GM18511 (cell line): ENCODE results near the gene NUMB.

Experiments used
- ATAC-seq: cut with Tn5 transposase; IDR thresholded peaks from one replicate; pipeline ENCODE4 v1.9.1; 2021; ENCODE audit warnings: mild to moderate bottlenecking, moderate library complexity; ENCODE audit not compliant: unreplicated experiment

NUMB gene

DNA sequence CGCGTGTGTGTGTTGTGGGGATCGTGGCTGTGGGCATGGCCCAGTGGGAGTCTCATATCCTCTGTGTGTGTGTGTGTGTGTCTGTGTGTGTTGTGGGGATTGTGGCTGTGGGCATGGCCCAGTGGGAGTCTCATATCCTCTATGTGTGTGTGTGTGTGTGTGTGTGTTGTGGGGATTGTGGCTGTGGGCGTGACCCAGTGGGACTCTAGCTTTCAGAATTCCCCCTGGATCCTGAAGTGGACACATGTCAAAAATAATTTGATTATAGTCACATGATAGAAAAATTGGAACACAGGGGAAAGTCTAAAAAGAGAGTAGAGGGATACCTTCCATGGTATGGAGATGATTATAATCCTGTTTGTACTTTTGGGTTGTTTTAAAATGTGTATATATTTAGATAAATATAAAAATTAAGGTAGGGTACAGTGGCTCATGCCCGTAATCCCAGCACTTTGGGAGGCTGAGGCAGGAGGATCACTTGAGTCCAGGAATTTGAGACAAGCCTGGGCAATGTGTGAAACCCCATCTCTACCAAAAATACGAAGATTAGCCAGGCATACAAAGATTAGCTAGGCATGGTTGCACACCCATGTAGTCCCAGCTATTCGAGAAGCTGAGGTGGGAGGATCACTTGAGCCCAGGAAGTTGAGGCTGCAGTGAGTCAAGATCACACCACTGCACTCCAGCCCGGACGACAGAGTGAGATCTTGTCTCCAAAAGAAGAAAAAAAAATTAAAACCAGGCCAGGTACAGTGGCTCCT is 210.1 kb downstream of the NUMB start:
- ATAC-seq, result peak; percentile 65

DNA sequence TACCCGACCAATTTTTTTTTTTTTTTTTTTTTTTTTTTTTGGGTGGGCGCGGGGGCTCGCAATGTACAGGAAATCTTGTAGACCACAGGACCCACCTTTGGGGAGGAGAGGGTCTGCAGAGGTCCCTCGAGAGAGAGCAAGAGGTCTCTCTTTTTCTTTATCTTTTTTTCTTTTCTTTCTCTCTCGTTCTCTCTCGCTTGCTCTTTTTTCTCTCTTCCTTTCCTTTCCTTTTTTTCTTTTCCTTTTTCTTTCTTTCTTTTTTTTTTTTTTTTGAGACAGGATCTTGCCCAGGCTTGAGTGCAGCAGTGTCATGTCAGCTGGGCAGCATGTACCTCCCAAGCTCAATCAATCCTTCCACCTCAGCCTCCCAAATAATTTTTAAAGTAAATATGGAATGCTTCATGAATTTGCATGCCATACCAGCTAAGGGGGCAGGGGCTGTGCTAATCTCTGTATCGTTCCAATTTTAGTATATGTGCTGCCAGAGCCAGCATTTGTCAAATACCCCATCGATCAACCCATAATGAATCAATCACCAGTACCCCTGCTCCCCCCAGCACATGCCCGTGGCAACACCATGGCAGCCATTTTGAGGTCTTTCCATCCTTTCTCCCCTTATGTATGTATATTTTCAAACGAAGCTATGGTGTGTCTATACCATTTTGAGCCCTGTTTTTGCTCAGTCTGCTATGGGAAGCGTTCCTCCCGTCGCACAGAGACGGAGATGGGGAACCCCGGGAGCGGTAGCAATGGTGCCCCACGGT is 211.8 kb downstream of the NUMB start:
- ATAC-seq, result no peak

DNA sequence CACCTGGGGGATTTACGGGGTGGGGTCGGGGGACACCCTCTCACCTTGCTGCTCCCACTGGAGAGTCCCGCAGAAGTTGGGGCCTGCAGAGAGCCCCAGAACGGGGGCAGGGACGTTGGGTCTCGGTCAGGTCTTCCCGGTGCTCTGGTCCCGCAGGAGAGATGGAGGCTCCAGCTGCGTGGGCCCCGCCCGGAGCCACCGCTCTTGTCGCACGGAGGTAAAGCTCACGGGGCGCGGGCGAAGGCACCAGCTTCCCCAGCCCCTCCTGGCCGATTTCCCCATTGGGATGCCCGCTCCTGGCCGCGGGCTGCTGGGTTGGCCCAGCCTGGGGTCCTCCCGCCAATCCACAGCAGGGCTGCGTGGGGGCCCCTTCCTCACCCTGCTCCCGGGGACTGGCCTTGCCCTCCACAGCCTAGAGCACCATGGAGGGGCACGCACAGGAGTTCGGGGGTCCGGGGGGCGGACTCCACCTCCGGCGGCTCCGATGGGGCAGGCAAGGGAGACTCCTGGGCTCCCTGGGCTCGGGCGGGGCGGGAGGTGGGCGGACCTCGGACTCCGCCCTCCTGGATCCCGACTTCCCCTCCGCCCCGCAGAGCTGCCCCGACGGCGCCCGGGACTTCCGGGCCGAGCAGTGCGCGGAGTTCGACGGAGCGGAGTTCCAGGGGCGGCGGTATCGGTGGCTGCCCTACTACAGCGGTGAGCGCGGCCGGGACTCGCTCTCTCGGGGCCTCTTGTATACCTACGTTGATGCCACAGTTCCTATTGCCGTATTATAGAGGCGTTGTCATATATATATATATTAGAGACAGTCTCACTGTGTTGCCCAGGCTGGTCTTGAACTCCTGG is 212.6 kb downstream of the NUMB start:
- peak; percentile 60 for ATAC-seq

DNA sequence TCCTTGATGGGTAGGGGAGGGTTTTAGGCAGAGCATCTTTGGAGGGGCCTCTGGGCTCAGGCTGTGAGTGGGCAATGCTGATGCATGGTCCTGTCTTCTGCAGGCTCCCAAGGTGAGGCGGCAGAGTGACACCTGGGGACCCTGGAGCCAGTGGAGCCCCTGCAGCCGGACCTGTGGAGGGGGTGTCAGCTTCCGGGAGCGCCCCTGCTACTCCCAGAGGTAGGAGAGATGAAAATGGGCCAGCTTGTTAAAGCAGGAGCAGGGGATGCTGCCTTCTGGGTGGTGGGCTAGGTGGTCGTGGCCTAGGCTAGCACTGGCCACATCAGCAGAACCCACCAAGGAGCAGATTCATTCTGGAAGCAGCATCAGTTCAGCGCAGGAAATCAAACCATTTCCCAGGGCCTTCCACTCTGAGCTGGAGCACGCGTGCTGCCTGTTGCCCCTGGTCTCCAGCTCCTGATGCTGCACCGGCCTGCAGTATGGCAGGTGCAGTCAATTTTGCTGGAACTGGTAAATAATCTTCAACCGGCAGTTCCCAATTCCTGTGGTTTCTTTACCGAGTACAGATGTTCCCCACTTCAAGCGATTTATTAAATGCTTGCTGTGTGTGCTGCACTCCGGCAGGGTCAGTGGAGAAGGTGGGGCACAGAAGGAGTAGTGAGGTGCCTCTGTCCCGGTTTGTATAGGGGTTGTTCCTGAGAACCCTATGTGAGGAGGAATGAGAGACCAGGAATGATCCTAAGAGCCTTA is 213.6 kb downstream of the NUMB start:
- ATAC-seq, result no peak

DNA sequence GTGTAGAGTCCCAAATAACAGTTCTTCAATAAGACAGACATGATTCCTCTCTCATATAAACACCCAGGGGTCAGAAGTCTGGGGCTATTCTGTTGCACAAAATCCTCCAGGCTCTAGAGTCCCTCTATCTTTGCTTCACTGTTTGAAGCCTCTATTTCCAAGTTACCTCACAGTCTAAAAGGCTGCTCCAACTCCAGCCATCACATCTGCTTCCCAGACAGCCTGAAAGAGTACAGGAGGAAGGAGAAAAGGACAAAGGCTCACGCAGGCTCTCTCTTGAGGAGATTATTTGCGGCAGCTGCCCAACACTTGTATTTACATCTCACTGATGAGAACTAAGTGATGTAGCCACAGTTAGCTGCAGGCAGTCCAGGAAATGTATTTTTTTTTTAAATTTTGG is 214.6 kb downstream of the NUMB start:
- no peak for ATAC-seq

DNA sequence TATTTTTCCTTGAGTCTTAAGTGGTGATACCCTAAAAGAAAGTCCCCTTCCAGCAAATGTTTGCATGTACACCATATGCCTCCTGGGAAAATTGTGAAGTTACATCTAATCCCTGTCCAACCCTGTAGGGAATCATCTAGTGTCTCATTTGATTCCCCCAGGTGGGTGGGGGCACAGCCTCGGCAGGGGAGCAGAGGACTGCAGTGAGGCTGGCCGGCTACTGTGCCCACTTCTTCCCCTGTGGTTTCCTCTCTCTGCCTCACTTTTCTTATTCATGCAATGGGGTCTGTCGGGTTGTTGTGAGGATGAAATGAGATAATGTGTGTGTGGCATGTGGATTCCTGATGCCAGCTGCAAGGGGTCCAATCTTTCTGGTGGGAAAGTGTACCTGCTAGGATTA is 215.0 kb downstream of the NUMB start:
- ATAC-seq, result no peak

DNA sequence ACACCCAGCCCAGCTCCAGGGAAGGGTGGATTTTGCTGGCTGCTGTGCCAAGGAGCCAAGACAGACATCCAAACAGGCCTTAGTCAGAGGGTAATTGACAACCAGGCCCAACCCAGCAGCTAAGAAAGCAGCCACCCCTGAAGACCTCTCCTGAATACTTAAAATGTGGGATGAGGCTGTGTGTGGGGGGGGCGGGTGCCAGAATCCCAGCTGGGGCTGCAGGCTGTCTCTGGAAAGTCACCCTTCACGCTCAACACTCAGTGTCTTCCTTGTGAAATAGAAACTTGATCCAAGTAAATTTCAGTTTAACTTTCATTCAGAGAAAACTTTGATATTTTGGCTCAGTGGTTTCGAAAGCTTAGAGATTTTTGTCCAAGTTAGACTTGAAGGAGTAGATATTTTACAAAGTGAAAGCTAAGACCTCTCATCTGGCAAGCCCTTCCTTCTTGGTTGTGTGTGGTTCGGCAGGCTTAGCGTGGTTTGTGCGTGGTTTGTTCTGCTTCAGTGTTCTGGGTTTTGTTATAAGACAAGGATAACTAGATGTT is 215.9 kb downstream of the NUMB start:
- ATAC-seq, result no peak

DNA sequence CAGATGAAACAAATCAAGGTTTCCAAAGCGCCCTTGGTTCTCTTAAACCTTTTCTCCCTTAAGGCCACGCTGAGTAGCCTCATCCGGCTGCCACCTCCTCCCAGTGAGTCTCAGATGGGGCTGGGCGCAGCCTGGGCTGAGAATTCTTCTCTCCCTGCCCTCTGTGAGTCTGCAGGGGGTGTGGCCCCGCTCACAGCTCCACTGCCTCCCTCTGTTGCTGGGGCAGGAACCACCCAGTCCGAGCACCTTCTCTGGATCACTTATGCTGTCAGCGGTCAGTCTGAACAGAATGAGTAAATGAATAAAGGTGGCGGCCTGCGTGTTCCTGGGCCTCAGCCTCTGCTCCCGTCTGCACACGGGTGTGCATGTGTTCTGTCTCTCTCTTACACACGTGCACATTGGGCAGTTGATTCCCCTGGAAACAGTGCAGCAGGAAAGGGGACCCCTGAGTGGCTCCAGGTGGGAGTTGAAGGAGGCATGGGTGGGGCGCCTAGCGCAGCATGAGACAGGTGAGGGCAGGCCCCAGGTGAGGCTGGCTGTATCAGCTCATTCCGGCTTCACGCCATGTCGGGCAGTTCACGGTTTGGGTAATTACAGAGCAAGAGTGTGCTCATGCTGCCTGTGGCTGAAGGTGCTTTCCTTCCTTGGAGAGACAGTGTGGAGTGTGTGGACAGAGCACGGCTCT is 216.7 kb downstream of the NUMB start:
- ATAC-seq, result no peak

DNA sequence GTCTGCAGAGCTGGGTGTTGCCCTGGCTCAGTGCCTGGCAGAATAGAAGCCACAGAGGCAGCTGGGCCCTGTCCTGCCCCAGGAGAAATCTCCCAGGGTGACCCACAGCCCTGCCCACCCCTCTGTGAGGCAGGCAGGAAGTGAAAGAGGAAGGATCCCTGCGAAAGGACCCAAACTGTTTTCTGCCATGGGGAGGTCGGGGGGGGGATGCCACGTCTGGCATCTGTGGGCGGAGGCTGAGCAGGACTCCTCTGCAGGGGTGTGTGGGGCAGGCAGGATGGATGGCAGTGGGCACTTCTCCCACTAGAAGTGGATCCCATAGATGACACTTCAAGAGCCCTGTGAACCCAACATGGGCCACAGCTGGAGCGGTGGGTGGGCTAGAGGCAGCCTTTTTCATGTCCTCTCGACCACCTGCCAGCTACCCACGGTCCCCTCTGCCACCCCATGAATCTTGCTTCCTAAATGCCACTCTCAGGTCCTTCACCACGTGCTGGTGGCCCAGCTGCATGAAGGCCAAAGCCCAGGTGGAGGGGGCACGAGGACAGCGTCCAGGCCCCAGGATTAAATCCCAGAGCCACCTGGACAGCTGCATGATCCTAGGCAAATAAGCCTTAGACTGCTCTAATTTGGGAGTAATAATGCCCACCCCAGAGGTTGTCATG is 217.4 kb downstream of the NUMB start:
- no peak for ATAC-seq

DNA sequence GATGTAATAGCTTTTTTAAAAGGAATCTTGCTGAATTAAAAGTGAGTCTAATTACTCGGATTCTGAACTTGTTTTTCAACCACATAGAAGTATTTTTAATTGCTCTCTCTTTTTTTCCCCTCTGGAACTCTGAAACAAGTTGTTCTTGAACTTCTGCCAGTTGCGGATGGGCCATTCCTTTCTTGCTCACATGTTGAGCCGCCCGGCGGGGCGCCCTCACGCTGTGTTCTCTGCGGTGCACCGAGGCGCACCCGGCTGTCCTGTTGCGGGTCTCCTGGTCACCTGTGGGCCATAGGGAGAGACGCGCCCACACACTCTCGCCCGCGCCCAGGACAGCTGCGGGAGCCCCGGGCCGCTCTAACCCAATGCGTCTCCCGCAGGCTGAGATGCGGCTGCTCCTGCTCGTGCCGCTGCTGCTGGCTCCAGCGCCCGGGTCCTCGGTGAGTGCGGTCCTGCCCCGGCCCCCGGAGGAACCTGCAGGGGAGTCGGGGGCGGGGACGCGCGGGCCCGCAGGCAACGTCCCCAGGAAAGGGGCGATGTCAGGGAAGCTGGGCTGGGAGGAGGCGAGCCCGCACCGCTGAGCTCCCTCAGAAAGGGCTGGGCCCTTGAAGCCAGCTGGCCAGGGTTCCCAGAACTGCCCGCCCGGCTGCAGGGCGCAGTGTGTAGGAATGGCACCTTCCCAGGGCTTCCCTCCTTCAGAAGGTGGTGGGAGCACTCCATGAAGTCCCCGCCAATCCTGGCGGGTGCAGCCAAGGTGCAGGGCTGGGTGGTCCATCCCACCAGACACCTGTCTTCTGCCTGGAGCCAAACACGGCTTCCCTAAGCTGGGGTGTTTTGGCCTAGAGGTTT is 218.7 kb downstream of the NUMB start:
- no peak for ATAC-seq

DNA sequence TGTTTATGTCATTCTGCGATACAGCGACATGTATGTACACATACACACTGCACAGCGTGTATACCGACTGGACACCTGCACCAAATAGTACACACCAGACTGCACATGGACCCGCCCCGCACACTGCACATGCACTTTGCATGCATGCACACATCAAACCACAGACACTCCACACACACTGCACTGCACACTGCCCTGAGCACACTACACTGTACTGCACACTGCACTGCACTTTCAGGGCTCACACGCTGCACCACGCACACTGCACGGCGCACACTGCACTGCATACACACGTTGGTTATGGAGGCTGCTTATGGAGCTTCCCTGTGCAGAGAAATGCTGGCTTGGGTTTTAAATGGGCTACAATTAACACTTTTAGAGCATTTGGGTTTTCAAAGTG is 219.4 kb downstream of the NUMB start:
- no peak for ATAC-seq

DNA sequence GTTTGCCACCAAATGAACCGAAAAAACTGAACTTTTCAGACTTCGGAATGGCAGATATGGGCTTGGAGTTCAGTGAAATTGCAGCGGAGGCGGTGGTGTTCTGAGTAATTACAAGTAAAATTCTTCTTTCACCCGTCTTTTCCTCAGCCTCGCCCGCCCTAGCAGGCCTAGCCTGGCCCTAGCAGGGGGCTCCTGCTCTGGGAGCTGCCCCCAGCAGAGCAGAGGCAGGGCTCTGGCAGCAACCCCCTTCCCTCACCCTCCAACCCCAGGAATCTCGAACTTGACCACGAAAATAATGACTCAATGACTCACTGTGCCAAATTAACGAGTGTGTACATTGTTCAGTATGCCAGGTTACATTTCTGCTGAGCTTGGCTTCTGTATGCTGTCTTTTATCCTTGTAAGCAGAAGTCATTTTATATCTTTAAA is 219.9 kb downstream of the NUMB start:
- no peak for ATAC-seq

DNA sequence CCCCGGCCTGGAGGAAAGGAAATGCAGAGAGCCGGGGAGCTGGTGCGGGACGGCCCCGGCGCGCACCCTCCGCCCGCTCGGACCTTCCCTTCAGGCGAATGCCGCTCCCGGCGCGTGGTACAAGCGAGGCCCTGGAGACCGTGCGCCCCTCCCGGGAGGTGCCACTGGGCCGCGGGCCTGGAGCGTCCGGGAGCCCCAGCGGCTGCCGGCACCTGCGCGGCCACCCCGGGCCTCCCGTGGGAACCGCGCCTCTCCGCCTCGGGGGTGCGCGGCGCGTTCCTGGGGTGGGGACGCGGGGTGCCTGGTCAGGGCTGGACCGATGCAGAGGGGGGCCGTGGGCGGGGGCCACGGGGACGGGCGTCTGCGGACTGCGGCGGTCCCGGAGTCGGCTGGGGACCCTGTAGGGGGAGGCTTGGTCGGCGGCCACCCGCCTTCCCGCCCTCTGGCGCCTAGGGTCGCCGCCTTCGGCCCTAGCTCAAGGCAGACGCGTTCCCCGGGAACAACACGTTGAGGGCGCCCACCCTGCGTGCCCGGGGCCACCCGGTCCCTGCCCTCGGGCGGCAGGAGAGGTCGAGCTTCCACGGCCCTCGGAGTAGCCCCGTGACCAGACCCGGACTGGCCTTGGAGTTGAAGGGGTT is 220.4 kb downstream of the NUMB start:
- ATAC-seq, result no peak

DNA sequence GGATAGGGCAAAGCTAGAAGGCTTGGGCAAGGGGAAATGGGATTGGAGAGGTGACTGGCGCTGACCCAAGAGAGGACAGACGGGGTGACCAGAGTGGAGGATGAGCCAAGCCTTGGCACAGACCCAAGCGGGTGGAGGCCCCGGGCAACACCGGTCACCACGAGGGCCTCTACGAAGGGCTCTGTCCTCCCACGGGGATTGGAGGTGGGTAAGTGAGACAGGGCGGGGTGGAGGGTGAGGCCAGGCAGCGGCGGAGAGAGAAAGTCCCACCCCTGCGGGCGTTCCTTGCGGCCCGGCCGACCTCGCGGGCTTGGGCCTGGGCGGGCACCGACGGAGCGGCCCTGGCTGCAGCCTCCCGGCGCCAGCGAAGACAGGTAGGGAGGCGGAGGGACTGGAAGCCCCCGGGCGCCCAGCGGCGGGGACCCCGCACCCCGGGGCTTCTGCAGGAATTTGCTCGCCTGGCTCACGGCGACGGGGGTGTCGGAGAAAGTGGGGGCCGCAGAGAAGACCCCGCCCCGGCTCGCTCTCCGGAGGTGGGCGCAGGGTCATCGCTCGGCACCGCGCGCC is 221.0 kb downstream of the NUMB start, which contains the start of gene PAPLN:
Gene PAPLN, plus strand, starts transcription at position 288 of the 567 bp plus-strand sequence. CDS start 2,273 bp downstream, outside the sequence.
- ATAC-seq, result no peak

DNA sequence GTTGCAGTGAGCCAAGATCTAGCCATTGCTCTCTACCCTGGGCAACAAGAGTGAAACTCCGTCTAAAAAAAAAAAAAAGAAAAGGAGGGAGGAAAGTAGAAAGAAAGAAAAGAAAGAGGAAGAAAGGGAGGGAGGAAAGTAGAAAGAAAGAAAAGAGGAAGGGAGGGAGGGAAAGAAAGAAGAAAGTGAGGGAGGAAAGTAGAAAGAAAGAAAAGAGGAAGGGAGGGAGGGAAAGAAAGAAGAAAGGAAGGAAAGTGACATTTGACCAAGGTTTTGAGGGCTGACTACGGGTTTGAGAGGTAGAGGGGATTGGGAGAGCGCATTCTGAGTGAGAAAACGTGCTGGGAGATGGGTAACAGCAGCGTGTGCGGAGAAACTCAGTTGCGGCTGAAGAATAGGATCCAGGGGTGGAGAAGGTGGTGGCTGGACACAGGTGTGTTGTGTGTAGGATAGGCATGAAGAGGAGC is 221.6 kb downstream of the NUMB start:
- no peak for ATAC-seq

DNA sequence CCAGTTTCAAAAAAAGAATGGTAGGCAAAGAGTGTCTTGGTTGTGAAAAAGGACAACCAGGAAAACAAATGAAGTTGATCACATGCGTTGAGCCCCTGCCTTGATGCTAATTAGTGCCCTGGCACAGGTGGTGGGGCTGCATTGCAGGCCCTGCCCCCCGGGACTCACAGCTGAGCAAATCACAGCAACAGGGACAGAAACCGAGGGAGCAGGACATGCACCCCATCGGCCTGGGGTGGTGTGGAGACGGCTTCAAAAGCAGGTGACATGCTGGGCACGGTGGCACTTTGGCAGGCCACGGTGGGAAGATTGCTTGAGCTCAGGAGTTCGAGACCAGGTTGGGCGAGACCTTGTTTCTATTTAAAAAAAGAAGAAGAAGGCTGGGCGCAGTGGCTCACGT is 222.2 kb downstream of the NUMB start:
- ATAC-seq, result no peak

DNA sequence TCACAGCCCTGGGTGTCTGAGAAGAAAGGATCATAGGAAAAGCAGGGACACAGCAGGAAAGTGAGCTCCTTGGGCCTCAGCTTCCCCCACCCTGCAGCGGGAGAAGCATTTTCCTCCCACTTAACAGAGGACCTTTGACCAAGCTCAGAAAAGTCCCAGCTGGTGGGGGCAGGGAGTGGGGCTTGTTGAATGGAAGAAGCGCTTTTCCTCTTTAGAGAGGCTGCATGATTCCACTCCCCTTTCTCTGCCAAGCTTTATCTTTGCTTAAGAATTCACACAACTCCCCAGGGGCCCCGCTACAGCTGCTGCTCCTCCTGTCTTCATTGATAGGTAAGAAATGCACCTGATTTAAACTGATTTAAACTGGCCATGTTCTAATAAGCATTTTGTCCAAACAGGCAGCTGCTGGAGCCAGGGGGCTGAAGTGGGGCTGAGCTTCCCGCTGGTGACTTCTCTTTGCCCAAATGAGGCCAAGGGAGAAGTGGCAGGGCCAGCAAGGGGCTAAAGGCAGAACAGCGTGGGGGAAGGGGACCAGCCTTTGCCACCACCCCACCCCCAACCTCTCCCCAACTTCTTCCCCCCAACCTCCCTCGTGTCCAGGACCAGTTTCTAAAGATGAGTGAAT is 222.7 kb downstream of the NUMB start:
- ATAC-seq, result no peak
